Effector memory CD4-positive, alpha-beta T cell (primary cell): Measurements from ENCODE around the gene SLC6A4.

Experiments
- DNase-seq, 3 donors: peaks; one replicate each; pipeline ENCODE4 v3.0.0-alpha.2; 2020
- H3K27ac ChIP-seq: 2 replicates; pipeline ENCODE4 v1.7.0; 2013; ENCODE audit warnings: mild to moderate bottlenecking, low read length, moderate library complexity; ENCODE audit not compliant: insufficient read depth, poor library complexity, severe bottlenecking
- H3K27me3 ChIP-seq: replicated peaks from 2 replicates; pipeline ENCODE4 v1.7.0; 2013; ENCODE audit warnings: mild to moderate bottlenecking, low read length; ENCODE audit not compliant: insufficient read depth, control insufficient read depth, poor library complexity, severe bottlenecking
- H3K36me3 ChIP-seq: 2 replicates; pipeline ENCODE4 v1.7.0; 2013; ENCODE audit warnings: mild to moderate bottlenecking, low read length, moderate library complexity; ENCODE audit not compliant: control insufficient read depth, insufficient read depth
- H3K4me1 ChIP-seq: 2 replicates; pipeline ENCODE4 v1.7.0; 2013; ENCODE audit warnings: low read length, mild to moderate bottlenecking; ENCODE audit not compliant: control insufficient read depth, insufficient read depth, poor library complexity, severe bottlenecking
- H3K4me3 ChIP-seq: 2 replicates; pipeline ENCODE4 v1.7.0; 2013; ENCODE audit warnings: low read length, low read depth, mild to moderate bottlenecking; ENCODE audit not compliant: insufficient read depth, poor library complexity, severe bottlenecking
- H3K9me3 ChIP-seq: 2 replicates; pipeline ENCODE4 v1.7.0; 2013; ENCODE audit warnings: mild to moderate bottlenecking, low read length, moderate library complexity; ENCODE audit not compliant: control insufficient read depth

Gene SLC6A4

GRCh38 chr17:30222721-30223175 lies 12.7 kb downstream of the SLC6A4 start:
- no peak overlapping the region for H3K27ac ChIP-seq
- H3K9me3 ChIP-seq: no peaks in the 10 kb centered on the region
- no peak for DNase-seq
- H3K4me1 ChIP-seq: no peaks in the 10 kb centered on the region
- H3K4me3 ChIP-seq: no peak overlapping the region
- H3K27me3 ChIP-seq: no peaks in the 10 kb centered on the region
- no peaks in the 10 kb centered on the region for H3K36me3 ChIP-seq

- H3K27ac ChIP-seq: no peak overlapping the region
- no peaks in the 10 kb centered on the region for H3K27me3 ChIP-seq
- no peak for DNase-seq
- H3K4me1 ChIP-seq: no peaks in the 10 kb centered on the region
- no peaks in the 10 kb centered on the region for H3K36me3 ChIP-seq
- no peak overlapping the region for H3K4me3 ChIP-seq
- H3K9me3 ChIP-seq: no peaks in the 10 kb centered on the region
Observed at GRCh38 chr17:30222251-30222650, 13.2 kb downstream of the SLC6A4 start.

GRCh38 chr17:30221346-30221745 lies 14.2 kb downstream of the SLC6A4 start:
- DNase-seq: no peak
- Histone ChIP-seq H3K27ac (no peak overlapping the region), H3K9me3 (no peaks in the 10 kb centered on the region), H3K4me3 (no peak overlapping the region), H3K27me3 (no peaks in the 10 kb centered on the region), H3K4me1 (no peaks in the 10 kb centered on the region), H3K36me3 (no peaks in the 10 kb centered on the region)

GRCh38 chr17:30220414-30220813 lies 15.1 kb downstream of the SLC6A4 start:
- Histone ChIP-seq H3K27ac (no peak overlapping the region), H3K27me3 (no peaks in the 10 kb centered on the region), H3K36me3 (no peaks in the 10 kb centered on the region), H3K4me1 (no peaks in the 10 kb centered on the region), H3K4me3 (no peak overlapping the region), H3K9me3 (no peaks in the 10 kb centered on the region)
- no peak for DNase-seq

- Histone ChIP-seq H3K27ac (no peak overlapping the region), H3K4me1 (no peaks in the 10 kb centered on the region), H3K36me3 (no peaks in the 10 kb centered on the region), H3K27me3 (no peaks in the 10 kb centered on the region), H3K4me3 (no peak overlapping the region), H3K9me3 (no peaks in the 10 kb centered on the region)
- DNase-seq: no peak
Observed at GRCh38 chr17:30219833-30220232, 15.7 kb downstream of the SLC6A4 start.

- no peaks in the 10 kb centered on the region for H3K4me1 ChIP-seq
- DNase-seq: no peak
Observed at GRCh38 chr17:30219315-30219714, 16.2 kb downstream of the SLC6A4 start.

GRCh38 chr17:30218799-30219198 lies 16.7 kb downstream of the SLC6A4 start:
- H3K4me3 ChIP-seq: no peak overlapping the region
- DNase-seq: no peak

More at GRCh38 chr17:30219315-30219714, 16.2 kb downstream of the SLC6A4 start:
- Histone ChIP-seq H3K27ac (no peak overlapping the region), H3K4me3 (no peak overlapping the region), H3K36me3 (no peaks in the 10 kb centered on the region), H3K9me3 (no peaks in the 10 kb centered on the region), H3K27me3 (no peaks in the 10 kb centered on the region)

GRCh38 chr17:30217746-30218245 lies 17.7 kb downstream of the SLC6A4 start:
- H3K4me1 ChIP-seq: no peaks in the 10 kb centered on the region
- no peaks in the 10 kb centered on the region for H3K36me3 ChIP-seq
- no peaks in the 10 kb centered on the region for H3K27me3 ChIP-seq
- H3K9me3 ChIP-seq: no peaks in the 10 kb centered on the region
- H3K4me3 ChIP-seq: no peak overlapping the region
- H3K27ac ChIP-seq: no peak overlapping the region
- no peak for DNase-seq

More at GRCh38 chr17:30218799-30219198, 16.7 kb downstream of the SLC6A4 start:
- H3K9me3 ChIP-seq: no peaks in the 10 kb centered on the region
- no peaks in the 10 kb centered on the region for H3K4me1 ChIP-seq
- H3K27me3 ChIP-seq: no peaks in the 10 kb centered on the region
- no peaks in the 10 kb centered on the region for H3K36me3 ChIP-seq
- no peak overlapping the region for H3K27ac ChIP-seq

- Histone ChIP-seq H3K27me3 (no peaks in the 10 kb centered on the region), H3K27ac (no peak overlapping the region), H3K4me1 (no peaks in the 10 kb centered on the region), H3K4me3 (no peak overlapping the region), H3K9me3 (no peaks in the 10 kb centered on the region), H3K36me3 (no peaks in the 10 kb centered on the region)
- no peak for DNase-seq
Observed at GRCh38 chr17:30217054-30217453, 18.4 kb downstream of the SLC6A4 start.

GRCh38 chr17:30212750-30213149 lies 22.7 kb downstream of the SLC6A4 start:
- DNase-seq: no peak
- no peaks in the 10 kb centered on the region for H3K9me3 ChIP-seq
- H3K36me3 ChIP-seq: no peaks in the 10 kb centered on the region
- no peaks in the 10 kb centered on the region for H3K4me1 ChIP-seq
- H3K4me3 ChIP-seq: no peak overlapping the region
- no peak overlapping the region for H3K27ac ChIP-seq
- H3K27me3 ChIP-seq: no peaks in the 10 kb centered on the region
